IMR-90 (cell line): Measurements from ENCODE around the gene FAM228B. TPM values are rescaled to one million over a fixed set of nuclear protein-coding genes. Genes with fewer than 3 reads are reported as not detected.

ENCODE experiments used
- ATAC-seq: fragments of 200-7000 bp; cut with Tn5 transposase; 2 replicates; pipeline ENCODE4 v1.9.1; 2020; ENCODE audit warnings: low read depth, mild to moderate bottlenecking, moderate library complexity
- BruUV-seq: library from RNA; stranded (reverse); fragments of 400-500 nt; replicated peaks from 2 replicates; lab custom pipeline; 2021; lab: Mats Ljungman, UMichigan
- CTCF ChIA-PET: fragments of 300-600 bp; formaldehyde crosslinking; extraction: SDS; loops from one replicate; lab custom pipeline; 2021; ENCODE audit warnings: antibody characterized with exemption; lab: Yijun Ruan, JAX
- POLR2A ChIA-PET: fragments of 300-600 bp; sonication (Branson Sonifier 250); formaldehyde crosslinking; loops from one replicate; lab custom pipeline; 2022; ENCODE audit warnings: antibody characterized with exemption; ENCODE audit not compliant: unreplicated experiment; lab: Charles Lee
- DNase-seq: peaks from one replicate; pipeline ENCODE4 v3.0.0; 2013
- H2AFZ ChIP-seq: replicated peaks from 2 replicates; pipeline ENCODE3; 2013; ENCODE audit warnings: low read length, mild to moderate bottlenecking; ENCODE audit not compliant: poor library complexity
- H2AK5ac ChIP-seq: 2 replicates; pipeline ENCODE4 v1.6.1; 2013; ENCODE audit warnings: low read depth, low read length, inconsistent platforms
- H2AK9ac ChIP-seq: replicated peaks from 2 replicates; pipeline ENCODE3; 2013; ENCODE audit warnings: mild to moderate bottlenecking, low read depth, low read length, moderate library complexity; ENCODE audit not compliant: poor library complexity
- H2BK120ac ChIP-seq: 2 replicates; pipeline ENCODE4 v1.6.1; 2013; ENCODE audit warnings: low read depth, low read length, inconsistent platforms
- H2BK15ac ChIP-seq: 3 replicates; pipeline ENCODE4 v1.6.1; 2013; ENCODE audit warnings: low read depth, low read length, inconsistent platforms
- H2BK20ac ChIP-seq: 2 replicates; pipeline ENCODE4 v1.6.1; 2013; ENCODE audit warnings: low read depth, mild to moderate bottlenecking, inconsistent platforms, low read length, moderate library complexity
- H2BK5ac ChIP-seq: 2 replicates; pipeline ENCODE4 v1.6.1; 2013; ENCODE audit warnings: mild to moderate bottlenecking, low read depth, low read length, inconsistent platforms; ENCODE audit not compliant: poor library complexity, severe bottlenecking
- H3K14ac ChIP-seq: replicated peaks from 2 replicates; pipeline ENCODE4 v1.6.1; 2013; ENCODE audit warnings: low read depth, low read length, inconsistent platforms
- H3K18ac ChIP-seq: 2 replicates; pipeline ENCODE4 v1.6.1; 2013; ENCODE audit warnings: low read depth, low read length, control low read depth
- H3K23ac ChIP-seq: 2 replicates; pipeline ENCODE4 v1.6.1; 2013; ENCODE audit warnings: low read depth, low read length, inconsistent platforms
- H3K27ac ChIP-seq: 2 replicates; pipeline ENCODE4 v1.5.1; 2013; ENCODE audit warnings: mild to moderate bottlenecking, control low read depth, low read length; ENCODE audit not compliant: insufficient read depth
- H3K27me3 ChIP-seq: 2 replicates; pipeline ENCODE4 v1.6.1; 2013; ENCODE audit warnings: low read length; ENCODE audit not compliant: control insufficient read depth, insufficient read depth
- H3K36me3 ChIP-seq: 2 replicates; pipeline ENCODE4 v1.6.1; 2013; ENCODE audit warnings: low read length, mixed read lengths; ENCODE audit not compliant: control insufficient read depth, insufficient read depth
- H3K4ac ChIP-seq: 2 replicates; pipeline ENCODE4 v1.6.1; 2013; ENCODE audit warnings: low read depth, low read length, inconsistent platforms
- H3K4me1 ChIP-seq: 2 replicates; pipeline ENCODE4 v1.6.1; 2013; ENCODE audit warnings: low read length, mixed read lengths; ENCODE audit not compliant: control insufficient read depth, insufficient read depth
- H3K4me2 ChIP-seq: 2 replicates; pipeline ENCODE4 v1.6.1; 2013; ENCODE audit warnings: low read depth, mild to moderate bottlenecking, control low read depth, low read length, moderate library complexity
- H3K4me3 ChIP-seq: 2 replicates; pipeline ENCODE4 v1.5.1; 2013; ENCODE audit warnings: low read depth, mild to moderate bottlenecking, control low read depth, low read length, moderate library complexity; ENCODE audit not compliant: insufficient read depth
- H3K56ac ChIP-seq: 2 replicates; pipeline ENCODE4 v1.6.1; 2013; ENCODE audit warnings: low read length, inconsistent platforms; ENCODE audit not compliant: insufficient read depth; ENCODE audit errors: extremely low read depth
- H3K79me1 ChIP-seq, 2 experiments: 2 replicates each; pipeline ENCODE4 v1.6.1; 2013; ENCODE audit warnings: low read length in 2 of 2, inconsistent platforms in 1 of 2, low read depth in 1 of 2
- H3K9ac ChIP-seq: 2 replicates; pipeline ENCODE4 v1.6.1; 2013; ENCODE audit warnings: low read depth, low read length, control low read depth
- H3K9me1 ChIP-seq: 2 replicates; pipeline ENCODE4 v1.6.1; 2013; ENCODE audit warnings: low read length, inconsistent platforms; ENCODE audit not compliant: insufficient read depth
- H3K9me3 ChIP-seq: 2 replicates; pipeline ENCODE4 v1.6.1; 2013; ENCODE audit warnings: low read length; ENCODE audit not compliant: control insufficient read depth, insufficient read depth
- H4K20me1 ChIP-seq: 2 replicates; pipeline ENCODE4 v1.6.1; 2013; ENCODE audit warnings: low read length, inconsistent platforms; ENCODE audit not compliant: insufficient read depth
- H4K5ac ChIP-seq: 2 replicates; pipeline ENCODE4 v1.6.1; 2013; ENCODE audit warnings: mild to moderate bottlenecking, low read depth, low read length, control low read depth
- H4K8ac ChIP-seq, 2 experiments: 2 replicates each; pipeline ENCODE4 v1.6.1; 2013; ENCODE audit warnings: low read depth in 2 of 2, low read length in 2 of 2, control low read depth in 1 of 2, inconsistent platforms in 1 of 2
- H4K91ac ChIP-seq: 2 replicates; pipeline ENCODE4 v1.6.1; 2013; ENCODE audit warnings: low read depth, low read length, inconsistent platforms; ENCODE audit not compliant: insufficient read depth
- CEBPB ChIP-seq: IDR thresholded peaks from 2 replicates; pipeline ENCODE4 v1.6.1; 2012; ENCODE audit warnings: low read depth, low read length, improper control_type of control experiment
- ELK1 ChIP-seq: fragments of 150-350 bp; IDR thresholded peaks from 2 replicates; pipeline ENCODE4 v1.6.1; 2016; ENCODE audit warnings: low read depth, mild to moderate bottlenecking, low read length, moderate library complexity, borderline replicate concordance
- MAZ ChIP-seq: IDR thresholded peaks from 2 replicates; pipeline ENCODE4 v1.6.1; 2012; ENCODE audit warnings: low read depth, mild to moderate bottlenecking, low read length, improper control_type of control experiment, moderate library complexity, borderline replicate concordance
- POLR2A ChIP-seq: IDR thresholded peaks from 2 replicates; pipeline ENCODE4 v1.6.1; 2012; ENCODE audit warnings: mild to moderate bottlenecking, low read depth, low read length
- WGBS, 2 experiments: methylation state at CpG; one replicate each; pipeline versions ENCODE4 v1.1.5 to v1.1.7; 2013; ENCODE audit warnings: missing lambda C conversion rate in 2 of 2; ENCODE audit not compliant: insufficient read length in 1 of 2; ENCODE audit errors: extremely low coverage in 2 of 2; 5-methylcytosine and 5-hydroxymethylcytosine counted together
- dilution Hi-C: fragments of 300-500 bp; cut with HindIII; formaldehyde crosslinking; loops from one replicate; pipeline ENCODE4 v1.14.3; 2018; ENCODE audit warnings: low sequenced_read_pairs; ENCODE audit not compliant: unreplicated experiment
- in situ Hi-C: fragments of 300-500 bp; cut with MboI; formaldehyde crosslinking; loops from 3 replicates; pipeline ENCODE4 v1.14.3; 2019; ENCODE audit warnings: low sequenced_read_pairs, inconsistent platforms, mixed read lengths
- intact Hi-C: fragments of 100-400 bp; cut with micrococcal nuclease; formaldehyde crosslinking; loops from 2 replicates; pipeline ENCODE4 v1.10.0; 2022
- polyA plus RNA-seq, 3 experiments: library from polyadenylated mRNA; depleted of rRNA; stranded (reverse); fragments of >200 nt; gene quantifications; 2 replicates each; pipeline ENCODE4 v1.2.3, GENCODE V29; 2012; ENCODE audit warnings: low replicate concordance in 1 of 3
- total RNA-seq: library from RNA; depleted of rRNA; stranded (reverse); fragments of >200 nt; gene quantifications from 2 replicates; pipeline ENCODE4 v1.2.3, GENCODE V29; 2012

The FAM228B gene
- total and polyA plus RNA-seq, 2 of the 4 experiments (the other 2 are of a cell fraction) = 2.0 to 2.9 TPM

- Histone ChIP-seq H3K9ac (no peak overlapping the region), H2BK15ac (no peak overlapping the region), H3K56ac (no peak overlapping the region), H3K9me3 (no peaks in the 10 kb centered on the region), H3K18ac (no peak overlapping the region), H3K4me3 (no peak overlapping the region), H2BK5ac (no peak overlapping the region), H3K4me2 (no peak overlapping the region), H3K79me1 (no peaks in the 10 kb centered on the region), H4K91ac (no peak overlapping the region), H4K20me1 (no peaks in the 10 kb centered on the region; the same call in 1 of the 2 replicates), H3K14ac (no peak overlapping the region), H2AK5ac (no peak overlapping the region), H3K9me1 (no peaks in the 10 kb centered on the region; the same call in 1 of the 2 replicates), H3K27me3 (no peaks in the 10 kb centered on the region), H3K27ac (no peak overlapping the region), H2BK120ac (no peak overlapping the region), H3K4me1 (no peaks in the 10 kb centered on the region), H3K23ac (no peak overlapping the region), H2AFZ (no peak overlapping the region), H4K5ac (no peak overlapping the region), H4K8ac (no peak overlapping the region), H2AK9ac (no peak overlapping the region), H3K36me3 (peaks cover 29% of the 10 kb centered on the region), H2BK20ac (no peak overlapping the region), H3K4ac (no peak overlapping the region)
- no TSS peak for BruUV-seq
- intact Hi-C loops (no loop called here), dilution Hi-C loops (no loop called here), in situ Hi-C loops (no loop called here)
- 100% methylated on average over 1 of the region's 4 CpGs; no CpG with 5 or more reads in 1 of the 2 experiments for WGBS, 2 experiments
- ATAC-seq (no peak), DNase-seq (no peak)
- ChIA-PET CTCF (no interaction called here), POLR2A (no interaction called here)
- TF ChIP-seq CEBPB (no peak), MAZ (no peak), ELK1 (no peak), POLR2A (no peak)
These were observed 81.9 kb downstream of the FAM228B start for GRCh38 chr2:24205131-24205530.
